ENCODE data around the gene LSM7. TPM values are rescaled to one million over a fixed set of nuclear protein-coding genes. Genes with fewer than 3 reads are reported as not detected.

Gene LSM7
- total RNA-seq, 6 experiments from 2014 or later = 22.4 to 64.2 (median 28.2) TPM

- no peak for DNase-seq
- no peak for ATAC-seq
- WGBS (ENCODE audit: insufficient coverage, low coverage, low lambda C conversion rate, missing lambda C conversion rate) = no CpG with 5 or more reads among the region's 63 CpGs
- intact Hi-C loops (cut with DNase I) = no loop called here
- no peaks in the 10 kb centered on the region for H3K9me3 ChIP-seq
- peaks cover 0 to 6% of the 10 kb centered on the region in 2 donors for H3K27me3 ChIP-seq
- H3K4me3 ChIP-seq = no peak within 1 kb of the TSS
- no peaks in the 10 kb centered on the region for H3K4me1 ChIP-seq
- no peaks in the 10 kb centered on the region for H3K36me3 ChIP-seq
- TF ChIP-seq, protein P1, sequence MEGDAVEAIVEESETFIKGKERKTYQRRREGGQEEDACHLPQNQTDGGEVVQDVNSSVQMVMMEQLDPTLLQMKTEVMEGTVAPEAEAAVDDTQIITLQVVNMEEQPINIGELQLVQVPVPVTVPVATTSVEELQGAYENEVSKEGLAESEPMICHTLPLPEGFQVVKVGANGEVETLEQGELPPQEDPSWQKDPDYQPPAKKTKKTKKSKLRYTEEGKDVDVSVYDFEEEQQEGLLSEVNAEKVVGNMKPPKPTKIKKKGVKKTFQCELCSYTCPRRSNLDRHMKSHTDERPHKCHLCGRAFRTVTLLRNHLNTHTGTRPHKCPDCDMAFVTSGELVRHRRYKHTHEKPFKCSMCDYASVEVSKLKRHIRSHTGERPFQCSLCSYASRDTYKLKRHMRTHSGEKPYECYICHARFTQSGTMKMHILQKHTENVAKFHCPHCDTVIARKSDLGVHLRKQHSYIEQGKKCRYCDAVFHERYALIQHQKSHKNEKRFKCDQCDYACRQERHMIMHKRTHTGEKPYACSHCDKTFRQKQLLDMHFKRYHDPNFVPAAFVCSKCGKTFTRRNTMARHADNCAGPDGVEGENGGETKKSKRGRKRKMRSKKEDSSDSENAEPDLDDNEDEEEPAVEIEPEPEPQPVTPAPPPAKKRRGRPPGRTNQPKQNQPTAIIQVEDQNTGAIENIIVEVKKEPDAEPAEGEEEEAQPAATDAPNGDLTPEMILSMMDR (IDR thresholded peaks at IDR 0.05) = no peak
- no peak for TF ChIP-seq POLR2A (IDR thresholded peaks at IDR 0.05)
- H3K27ac ChIP-seq = no peak within 1 kb of the TSS
Measured at GRCh38 chr19:2308114-2308556, 20.3 kb downstream of the LSM7 start, which contains the start of gene LINGO3. Gene LINGO3, minus strand, starts transcription at chr19:2308154. Its CDS starts 16,378 bp downstream, at chr19:2291776.

- ATAC-seq (no peak), DNase-seq (no peak)
- intact Hi-C loops (cut with DNase I) = no loop called here
- H3K36me3 ChIP-seq = no peaks in the 10 kb centered on the region
- H3K4me1 ChIP-seq = no peaks in the 10 kb centered on the region
- TF ChIP-seq, protein P1 (IDR thresholded peaks at IDR 0.05) = no peak
- no peak for TF ChIP-seq POLR2A (IDR thresholded peaks at IDR 0.05)
- WGBS (ENCODE audit: insufficient coverage, low coverage, low lambda C conversion rate, missing lambda C conversion rate) = 16% methylated on average over 5 of the region's 33 CpGs
- H3K27ac ChIP-seq = no peak overlapping the region
- H3K27me3 ChIP-seq = peaks cover 0 to under 1% of the 10 kb centered on the region in 2 donors
- no peaks in the 10 kb centered on the region for H3K9me3 ChIP-seq
- H3K4me3 ChIP-seq = no peak overlapping the region
Measured at GRCh38 chr19:2307518-2308012, 20.8 kb downstream of the LSM7 start.

GRCh38 chr19:2306971-2307370, 21.4 kb downstream of the LSM7 start:
- ATAC-seq (no peak), DNase-seq (no peak)
- Histone ChIP-seq H3K27ac (no peak overlapping the region), H3K9me3 (no peaks in the 10 kb centered on the region), H3K4me3 (no peak overlapping the region), H3K36me3 (no peaks in the 10 kb centered on the region), H3K27me3 (no peaks in the 10 kb centered on the region), H3K4me1 (no peaks in the 10 kb centered on the region)
- intact Hi-C loops (cut with DNase I) = no loop called here
- 66% methylated on average over 9 of the region's 17 CpGs for WGBS (ENCODE audit: insufficient coverage, low coverage, low lambda C conversion rate, missing lambda C conversion rate)
- TF ChIP-seq POLR2A (IDR thresholded peaks at IDR 0.05) = no peak
- TF ChIP-seq, protein P1 (IDR thresholded peaks at IDR 0.05) = no peak

DNA sequence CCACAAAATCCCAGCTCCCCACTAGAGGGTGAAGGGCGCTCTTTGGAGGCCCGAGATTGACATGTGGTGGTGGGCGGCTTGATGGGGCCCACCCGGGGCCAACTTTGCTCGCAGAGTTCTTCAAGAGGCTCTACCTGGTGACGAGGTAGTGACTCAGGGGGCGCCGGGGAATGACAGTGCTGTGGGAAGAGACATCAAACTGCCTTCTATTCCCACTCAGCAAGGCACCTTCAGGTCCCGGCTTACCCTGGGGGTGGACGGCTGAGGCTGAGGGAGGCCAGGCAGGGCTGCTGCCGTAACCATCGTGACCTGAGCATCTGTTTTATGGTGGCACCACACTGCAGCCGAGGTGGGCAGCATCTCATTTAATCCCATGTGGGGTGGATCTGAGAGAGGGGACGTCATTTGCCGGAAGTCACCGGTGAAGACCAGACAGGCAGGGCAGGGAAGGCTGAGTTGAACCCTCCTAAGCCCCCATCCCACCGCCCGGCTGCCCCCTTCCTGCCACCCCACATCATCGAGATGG, 22.0 kb downstream of the LSM7 start:
- no peak overlapping the region for H3K4me3 ChIP-seq
- DNase-seq (no peak), ATAC-seq (no peak)
- H3K27ac ChIP-seq = no peak overlapping the region
- H3K9me3 ChIP-seq = no peaks in the 10 kb centered on the region
- no peaks in the 10 kb centered on the region for H3K4me1 ChIP-seq
- no peak for TF ChIP-seq POLR2A (IDR thresholded peaks at IDR 0.05)
- TF ChIP-seq, protein P1 (IDR thresholded peaks at IDR 0.05) = no peak
- no peaks in the 10 kb centered on the region for H3K36me3 ChIP-seq
- intact Hi-C loops (cut with DNase I) = no loop called here
- H3K27me3 ChIP-seq = no peaks in the 10 kb centered on the region
- WGBS (ENCODE audit: insufficient coverage, low coverage, low lambda C conversion rate, missing lambda C conversion rate) = no CpG with 5 or more reads among the region's 19 CpGs
